HG03520 (cell line): ENCODE results near the gene ZSCAN25.
"Not testable (repeated sequence)": the region's sequence is repeated elsewhere in the genome, so short reads cannot be mapped to it uniquely, and the experiment has no call there.

ENCODE experiments used
- ATAC-seq: cut with Tn5 transposase; IDR thresholded peaks from one replicate; pipeline ENCODE4 v1.9.1; 2021; ENCODE audit warnings: mild to moderate bottlenecking, moderate library complexity; ENCODE audit not compliant: unreplicated experiment

ZSCAN25 gene

GRCh38 chr7:99644431-99644830 is 27.7 kb downstream of the ZSCAN25 start:
- ATAC-seq: no peak

GRCh38 chr7:99645590-99645989 is 28.8 kb downstream of the ZSCAN25 start:
- ATAC-seq: no peak

GRCh38 chr7:99648843-99649242 is 32.1 kb downstream of the ZSCAN25 start:
- no peak for ATAC-seq

- ATAC-seq: no peak
These were observed 34.5 kb downstream of the ZSCAN25 start for GRCh38 chr7:99651290-99651689.

GRCh38 chr7:99652671-99653070 is 35.9 kb downstream of the ZSCAN25 start:
- ATAC-seq: no peak

- ATAC-seq: not testable (repeated sequence)
These were observed 36.5 kb downstream of the ZSCAN25 start for GRCh38 chr7:99653269-99653668.

- ATAC-seq: no peak
These were observed 37.0 kb downstream of the ZSCAN25 start for GRCh38 chr7:99653754-99654153.

- ATAC-seq: not testable (repeated sequence)
These were observed 37.9 kb downstream of the ZSCAN25 start for GRCh38 chr7:99654626-99655025.

- not testable (repeated sequence) for ATAC-seq
These were observed 41.1 kb downstream of the ZSCAN25 start for GRCh38 chr7:99657879-99658278.

- no peak for ATAC-seq
These were observed 48.7 kb downstream of the ZSCAN25 start for GRCh38 chr7:99665312-99666012.

- no peak for ATAC-seq
These were observed 49.3 kb downstream of the ZSCAN25 start for GRCh38 chr7:99666013-99666395.

GRCh38 chr7:99667179-99667578 is 50.4 kb downstream of the ZSCAN25 start:
- ATAC-seq: no peak

- no peak for ATAC-seq
These were observed 51.8 kb downstream of the ZSCAN25 start for GRCh38 chr7:99668541-99668940.

GRCh38 chr7:99669782-99670181 is 53.0 kb downstream of the ZSCAN25 start:
- ATAC-seq: no peak

- no peak for ATAC-seq
These were observed 55.8 kb downstream of the ZSCAN25 start for GRCh38 chr7:99672573-99672972.

GRCh38 chr7:99674995-99675742 is 58.4 kb downstream of the ZSCAN25 start:
- ATAC-seq: no peak

GRCh38 chr7:99677013-99677647 is 60.4 kb downstream of the ZSCAN25 start:
- no peak for ATAC-seq

GRCh38 chr7:99677648-99678045 is 60.9 kb downstream of the ZSCAN25 start:
- ATAC-seq: no peak

GRCh38 chr7:99679032-99679399 is 62.3 kb downstream of the ZSCAN25 start:
- no peak for ATAC-seq

- ATAC-seq: no peak
These were observed 62.9 kb downstream of the ZSCAN25 start, which contains the start of gene CYP3A5 for GRCh38 chr7:99679400-99680191. Gene CYP3A5, minus strand, starts transcription at chr7:99679996. Its CDS starts 100 bp downstream, at chr7:99679896.
